ENCODE measurements around the gene HEY2.

DNA sequence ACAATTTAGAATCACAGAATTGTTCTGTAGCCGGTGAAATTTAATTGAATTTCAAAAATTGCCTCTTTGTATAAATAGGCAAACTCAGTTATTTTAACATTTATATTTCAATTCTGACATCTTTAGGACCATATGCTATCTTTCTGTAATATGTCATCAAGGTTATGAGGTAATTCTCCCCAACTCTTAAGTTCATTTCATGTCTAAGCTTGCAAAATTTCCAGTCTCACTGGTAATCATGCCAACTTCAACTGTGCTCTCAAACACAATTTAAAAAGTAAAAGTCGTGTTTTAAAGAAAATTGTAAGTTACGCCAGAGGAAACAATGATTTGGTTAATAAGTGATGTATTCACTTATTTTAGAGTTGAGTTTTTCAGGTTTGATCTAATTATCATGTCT, 42.7 kb downstream of the HEY2 start:
- TF ChIP-seq, protein P1, sequence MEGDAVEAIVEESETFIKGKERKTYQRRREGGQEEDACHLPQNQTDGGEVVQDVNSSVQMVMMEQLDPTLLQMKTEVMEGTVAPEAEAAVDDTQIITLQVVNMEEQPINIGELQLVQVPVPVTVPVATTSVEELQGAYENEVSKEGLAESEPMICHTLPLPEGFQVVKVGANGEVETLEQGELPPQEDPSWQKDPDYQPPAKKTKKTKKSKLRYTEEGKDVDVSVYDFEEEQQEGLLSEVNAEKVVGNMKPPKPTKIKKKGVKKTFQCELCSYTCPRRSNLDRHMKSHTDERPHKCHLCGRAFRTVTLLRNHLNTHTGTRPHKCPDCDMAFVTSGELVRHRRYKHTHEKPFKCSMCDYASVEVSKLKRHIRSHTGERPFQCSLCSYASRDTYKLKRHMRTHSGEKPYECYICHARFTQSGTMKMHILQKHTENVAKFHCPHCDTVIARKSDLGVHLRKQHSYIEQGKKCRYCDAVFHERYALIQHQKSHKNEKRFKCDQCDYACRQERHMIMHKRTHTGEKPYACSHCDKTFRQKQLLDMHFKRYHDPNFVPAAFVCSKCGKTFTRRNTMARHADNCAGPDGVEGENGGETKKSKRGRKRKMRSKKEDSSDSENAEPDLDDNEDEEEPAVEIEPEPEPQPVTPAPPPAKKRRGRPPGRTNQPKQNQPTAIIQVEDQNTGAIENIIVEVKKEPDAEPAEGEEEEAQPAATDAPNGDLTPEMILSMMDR (IDR thresholded peaks at IDR 0.05) = no peak
- TF ChIP-seq POLR2AphosphoS5 (IDR thresholded peaks at IDR 0.05; ENCODE audit: low read depth, low read length) = no peak
- TF ChIP-seq SIN3A (IDR thresholded peaks at IDR 0.05; ENCODE audit: borderline replicate concordance, insufficient read depth, low read depth, low read length) = no peak
- TF ChIP-seq, protein P2, sequence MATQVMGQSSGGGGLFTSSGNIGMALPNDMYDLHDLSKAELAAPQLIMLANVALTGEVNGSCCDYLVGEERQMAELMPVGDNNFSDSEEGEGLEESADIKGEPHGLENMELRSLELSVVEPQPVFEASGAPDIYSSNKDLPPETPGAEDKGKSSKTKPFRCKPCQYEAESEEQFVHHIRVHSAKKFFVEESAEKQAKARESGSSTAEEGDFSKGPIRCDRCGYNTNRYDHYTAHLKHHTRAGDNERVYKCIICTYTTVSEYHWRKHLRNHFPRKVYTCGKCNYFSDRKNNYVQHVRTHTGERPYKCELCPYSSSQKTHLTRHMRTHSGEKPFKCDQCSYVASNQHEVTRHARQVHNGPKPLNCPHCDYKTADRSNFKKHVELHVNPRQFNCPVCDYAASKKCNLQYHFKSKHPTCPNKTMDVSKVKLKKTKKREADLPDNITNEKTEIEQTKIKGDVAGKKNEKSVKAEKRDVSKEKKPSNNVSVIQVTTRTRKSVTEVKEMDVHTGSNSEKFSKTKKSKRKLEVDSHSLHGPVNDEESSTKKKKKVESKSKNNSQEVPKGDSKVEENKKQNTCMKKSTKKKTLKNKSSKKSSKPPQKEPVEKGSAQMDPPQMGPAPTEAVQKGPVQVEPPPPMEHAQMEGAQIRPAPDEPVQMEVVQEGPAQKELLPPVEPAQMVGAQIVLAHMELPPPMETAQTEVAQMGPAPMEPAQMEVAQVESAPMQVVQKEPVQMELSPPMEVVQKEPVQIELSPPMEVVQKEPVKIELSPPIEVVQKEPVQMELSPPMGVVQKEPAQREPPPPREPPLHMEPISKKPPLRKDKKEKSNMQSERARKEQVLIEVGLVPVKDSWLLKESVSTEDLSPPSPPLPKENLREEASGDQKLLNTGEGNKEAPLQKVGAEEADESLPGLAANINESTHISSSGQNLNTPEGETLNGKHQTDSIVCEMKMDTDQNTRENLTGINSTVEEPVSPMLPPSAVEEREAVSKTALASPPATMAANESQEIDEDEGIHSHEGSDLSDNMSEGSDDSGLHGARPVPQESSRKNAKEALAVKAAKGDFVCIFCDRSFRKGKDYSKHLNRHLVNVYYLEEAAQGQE (IDR thresholded peaks at IDR 0.05; ENCODE audit: insufficient read depth in 1 of 2, low read depth in 2 of 2, low read length in 1 of 2) = no peak
- TF ChIP-seq TCF7L2 (IDR thresholded peaks at IDR 0.05; ENCODE audit: low read depth, low read length) = no peak
